SW 1271 (cell line): ENCODE measurements around the gene PTPRM.

ENCODE experiments used
- DNase-seq, 2 experiments: peaks; one replicate each; lab custom pipeline; 2025; lab: John Stamatoyannopoulos, UW

The PTPRM gene

DNA sequence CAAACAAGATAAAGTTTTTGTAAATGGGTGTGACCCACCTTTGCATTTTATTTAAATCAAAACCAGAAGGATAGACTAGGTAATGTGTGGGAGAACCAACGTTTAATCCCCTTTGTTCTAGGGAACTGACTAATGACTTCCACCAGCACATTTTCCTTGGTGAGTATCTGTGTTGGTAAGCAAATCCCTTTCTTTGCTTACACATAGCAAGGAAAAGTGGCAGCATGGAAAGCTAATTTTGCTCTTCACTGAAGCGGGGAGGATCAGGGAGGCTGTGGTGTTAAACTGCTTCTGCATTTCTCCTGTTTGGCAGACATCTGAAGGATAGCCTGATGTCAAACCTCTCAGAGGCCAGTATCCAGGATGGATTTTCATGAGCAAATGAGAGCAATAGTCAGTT is 331.1 kb downstream of the PTPRM start:
- DNase-seq: no peak

DNA sequence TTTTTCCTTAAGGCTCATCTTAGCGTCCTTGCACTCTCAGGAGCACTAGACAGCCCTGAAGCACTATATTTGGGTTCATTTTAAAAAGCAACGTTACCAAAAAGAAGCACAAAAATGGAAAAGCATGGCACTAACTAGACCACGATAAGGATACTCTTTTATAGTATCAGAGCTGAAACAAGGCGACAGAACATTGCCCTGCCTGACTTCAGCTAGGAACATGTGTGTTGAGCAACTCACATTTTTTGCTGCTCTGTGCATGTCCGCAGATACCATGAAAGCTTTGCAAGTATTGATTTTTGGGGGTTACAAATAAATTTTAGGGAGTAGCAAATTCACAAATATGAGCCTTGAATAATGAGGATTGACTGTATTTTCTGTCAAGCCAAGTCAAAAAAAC is 332.0 kb downstream of the PTPRM start:
- no peak for DNase-seq

DNA sequence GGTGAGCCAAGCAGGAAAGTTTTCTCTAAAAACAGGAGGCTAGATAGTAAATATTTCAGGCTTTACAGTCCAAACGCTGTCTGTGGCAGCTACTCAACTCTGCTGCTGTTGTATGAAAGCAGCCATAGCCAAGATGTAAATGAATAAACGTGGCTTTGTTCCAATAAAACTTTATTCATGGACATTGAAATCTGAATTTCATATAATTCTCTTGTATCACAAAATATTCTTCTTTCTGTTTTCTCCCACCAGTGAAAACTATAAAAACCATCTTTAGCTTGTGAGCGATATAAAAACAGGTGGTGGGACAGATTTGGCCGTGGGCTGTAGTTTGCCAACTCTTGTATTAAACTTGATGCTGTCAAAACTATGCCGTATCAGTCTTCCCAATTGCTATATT is 333.0 kb downstream of the PTPRM start:
- DNase-seq: no peak

DNA sequence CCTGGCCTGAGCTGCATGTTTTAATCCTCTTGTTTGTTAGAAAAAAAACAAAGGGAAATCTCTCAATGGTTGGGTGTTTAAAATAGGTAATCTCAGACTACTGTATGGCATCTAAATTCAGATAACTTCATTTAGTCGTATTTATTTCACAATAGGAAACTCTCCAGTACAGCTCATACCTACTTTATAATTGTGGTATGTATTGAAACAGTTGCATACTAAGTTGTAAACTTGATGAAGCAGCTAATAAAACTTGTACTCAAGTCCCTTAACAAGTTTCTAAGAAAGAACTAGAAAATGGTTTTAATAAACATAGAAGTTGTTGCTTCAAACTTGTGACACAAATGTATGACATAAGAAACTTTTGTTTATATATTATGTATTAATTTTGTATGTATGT is 334.5 kb downstream of the PTPRM start:
- no peak for DNase-seq

DNA sequence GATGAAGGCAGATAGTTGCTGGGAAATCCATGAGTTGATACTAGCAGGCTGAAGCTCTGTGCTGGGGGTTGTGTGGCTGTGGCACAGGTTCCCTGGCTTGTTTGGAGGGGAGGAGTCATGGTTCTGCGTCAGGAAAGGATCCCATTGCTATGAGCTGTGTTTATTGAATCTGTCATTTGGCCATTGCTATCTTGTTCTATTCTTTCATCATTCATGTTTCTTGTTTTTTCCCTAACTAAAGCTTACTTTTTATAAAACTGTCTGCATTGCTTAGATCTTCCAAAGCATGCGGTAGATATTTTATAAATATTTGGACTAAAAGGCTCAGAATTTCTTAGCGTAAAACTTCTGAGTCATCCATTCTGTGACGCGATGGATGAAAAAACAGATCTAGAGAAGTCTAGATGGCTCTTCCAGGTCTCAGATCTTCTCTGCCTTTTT is 335.3 kb downstream of the PTPRM start:
- DNase-seq: no peak

DNA sequence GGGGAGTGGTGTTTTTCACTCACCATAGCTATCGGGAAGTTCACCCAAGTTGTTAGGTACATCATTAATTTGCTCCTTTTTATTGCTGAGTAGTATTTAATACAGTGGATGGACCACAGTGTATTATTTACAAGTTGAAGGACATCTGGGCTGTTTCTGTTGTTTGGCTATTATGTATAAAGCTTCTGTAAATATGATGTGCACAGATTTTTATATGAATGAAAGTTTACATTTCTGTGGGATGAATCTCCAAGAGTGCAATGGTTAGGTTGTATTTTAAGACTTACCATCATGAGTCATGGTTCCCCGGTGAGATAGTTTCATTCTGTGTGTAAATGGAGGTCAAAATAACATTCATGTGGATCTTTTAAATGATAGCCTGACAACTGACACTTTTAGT is 337.4 kb downstream of the PTPRM start:
- no peak for DNase-seq

DNA sequence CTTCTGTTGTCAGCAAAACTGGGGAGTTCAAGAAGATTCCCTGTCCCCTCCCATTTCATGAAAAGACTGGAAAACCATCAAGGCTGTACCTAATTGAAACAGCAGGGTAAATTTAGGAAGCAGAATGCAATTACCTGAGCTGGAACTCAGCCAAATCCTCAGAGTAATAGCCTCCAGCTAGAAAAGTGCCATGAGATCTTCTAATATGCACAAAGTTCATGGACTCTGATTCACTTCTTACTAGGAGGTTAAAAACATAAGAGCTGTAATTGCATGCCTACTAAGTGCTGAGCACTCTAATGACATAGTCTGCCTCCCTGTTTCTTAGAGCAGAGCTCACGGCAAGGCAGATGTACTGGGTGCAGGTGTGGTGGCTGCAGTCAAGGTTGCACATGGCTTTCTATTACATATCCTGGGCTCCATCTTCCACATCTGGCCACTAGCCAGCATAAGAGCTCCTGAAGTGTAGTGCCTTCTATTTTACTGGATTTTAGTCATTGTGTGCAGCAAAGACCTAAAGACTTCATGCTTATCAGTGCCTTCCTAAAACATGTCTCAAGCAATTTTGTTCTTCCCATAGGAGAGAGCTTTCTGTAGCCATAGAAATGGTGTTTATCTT is 341.7 kb downstream of the PTPRM start:
- no peak for DNase-seq

DNA sequence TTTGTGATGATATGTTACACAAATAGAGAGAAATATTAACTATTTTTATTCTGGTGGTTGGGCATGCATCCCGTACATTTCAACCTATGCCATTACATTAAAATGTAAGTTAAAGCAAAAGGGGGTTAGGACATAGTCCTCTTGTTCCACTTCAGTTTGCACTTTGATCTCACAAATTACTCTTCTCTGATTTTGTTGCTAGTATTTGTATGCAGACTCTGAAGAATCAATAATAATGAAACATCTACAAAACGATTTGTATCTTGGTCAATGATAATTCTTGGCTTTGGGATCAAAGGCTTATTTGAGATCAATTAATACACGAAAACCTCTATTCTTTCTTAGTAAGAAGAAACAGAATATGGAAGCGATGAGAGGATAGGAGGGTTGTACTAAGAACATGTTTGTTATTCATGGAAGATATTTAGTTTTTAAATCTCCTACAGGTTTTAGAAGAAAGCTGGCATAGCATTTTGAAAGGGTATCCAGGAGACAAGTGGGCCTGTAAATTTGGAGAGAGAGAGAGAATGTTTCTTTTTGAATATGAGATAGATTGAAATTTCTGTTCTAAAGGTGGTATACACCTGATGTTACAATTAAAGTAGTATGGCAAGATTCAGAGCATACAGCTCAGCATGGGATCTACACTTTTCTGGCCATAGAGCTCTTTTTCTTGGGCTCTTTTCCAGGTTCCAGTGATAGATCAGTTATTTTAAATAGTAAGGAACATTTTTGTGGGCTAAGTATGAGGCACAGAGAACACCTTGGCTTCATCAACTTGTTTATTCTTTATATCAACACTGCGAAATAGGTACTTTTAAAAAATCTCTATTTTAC is 347.9 kb downstream of the PTPRM start:
- DNase-seq: no peak

DNA sequence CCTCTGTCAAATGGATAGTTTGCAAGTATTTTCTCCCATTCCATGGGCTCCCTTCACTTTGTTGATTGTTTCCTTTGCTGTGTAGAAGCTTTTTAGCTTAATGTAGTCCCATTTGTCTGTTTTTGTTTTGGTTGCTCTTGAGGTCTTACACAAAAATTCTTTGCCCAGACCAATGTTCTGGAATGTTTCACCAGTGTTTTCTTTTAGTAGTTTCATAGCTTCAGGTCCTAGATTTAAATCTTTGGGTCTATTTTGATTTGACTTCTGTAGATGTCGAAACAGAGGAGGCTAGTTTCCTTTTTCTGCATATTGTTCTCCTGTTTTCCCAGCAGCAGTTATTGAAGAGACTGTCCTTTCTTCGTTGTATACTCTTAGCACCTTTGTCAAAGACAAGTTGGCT is 351.6 kb downstream of the PTPRM start:
- no peak for DNase-seq

DNA sequence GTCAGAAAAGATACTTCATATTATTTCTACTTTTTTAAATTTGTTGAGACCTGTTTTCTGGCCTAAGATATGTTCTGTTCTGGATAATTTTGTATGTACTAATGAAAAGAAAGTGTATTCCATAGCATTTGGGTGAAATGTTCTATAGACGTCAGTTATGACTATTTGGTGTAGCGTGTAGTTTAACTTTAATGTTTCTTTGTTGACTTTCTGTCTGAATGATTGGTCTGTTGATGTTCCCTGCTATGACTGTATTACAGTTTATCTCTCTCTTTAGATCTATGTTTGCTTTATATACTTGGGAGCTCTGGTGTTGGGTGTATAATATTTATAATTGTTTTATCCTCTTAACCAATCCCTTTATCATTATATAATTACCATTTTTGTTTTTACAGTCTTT is 352.4 kb downstream of the PTPRM start:
- DNase-seq: no peak

DNA sequence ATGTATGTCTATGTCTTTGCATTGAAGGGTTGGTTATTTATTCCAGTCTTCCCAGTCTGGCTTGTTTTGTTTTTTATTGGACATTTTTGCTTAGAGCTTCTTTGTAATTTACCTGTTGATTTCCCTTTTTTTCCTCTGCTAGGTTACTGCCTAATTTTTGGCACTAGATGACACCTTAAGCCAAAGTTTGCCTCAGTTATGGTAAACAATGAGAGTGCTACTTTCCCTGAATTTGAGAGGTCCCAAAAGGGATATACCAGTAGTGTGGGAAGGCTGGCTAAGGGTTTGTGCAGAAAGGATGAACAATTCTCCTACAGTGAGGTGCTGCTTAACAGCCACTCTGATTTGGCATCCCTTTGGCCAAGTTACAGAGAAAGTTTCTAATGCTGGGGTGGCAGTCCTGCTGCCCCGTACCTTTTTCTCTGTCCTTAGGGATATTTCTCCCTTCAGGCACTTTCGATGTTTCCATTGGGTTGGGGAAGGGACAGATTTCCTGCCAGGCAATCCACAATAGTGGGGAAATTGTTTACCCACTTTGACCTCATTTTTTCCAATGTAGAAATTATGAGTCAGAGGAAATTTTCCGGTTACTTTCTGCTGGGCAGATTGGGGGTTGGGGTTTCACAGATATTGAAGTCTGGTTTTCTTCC is 354.9 kb downstream of the PTPRM start:
- peak in 1 of 2 experiments; percentile 31 for DNase-seq

DNA sequence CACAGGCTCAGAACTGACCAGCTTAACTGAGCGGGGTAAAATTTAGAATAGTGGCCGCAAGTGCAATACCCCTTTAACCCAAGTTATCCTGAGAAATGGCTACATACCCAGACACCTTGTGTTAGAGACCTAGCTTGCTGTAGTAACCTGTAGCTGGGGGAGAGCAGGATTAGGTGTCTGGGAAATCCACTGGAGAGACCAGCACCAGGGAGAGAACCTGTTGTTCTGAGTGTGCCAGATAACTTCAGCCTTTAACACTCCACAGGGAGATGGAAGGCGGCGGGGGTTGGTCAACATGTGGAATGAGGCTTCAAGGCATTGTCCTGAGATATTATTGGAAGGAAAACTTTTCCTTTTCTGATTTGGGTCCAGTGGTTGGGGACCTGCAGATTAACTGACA is 356.0 kb downstream of the PTPRM start:
- no peak for DNase-seq

DNA sequence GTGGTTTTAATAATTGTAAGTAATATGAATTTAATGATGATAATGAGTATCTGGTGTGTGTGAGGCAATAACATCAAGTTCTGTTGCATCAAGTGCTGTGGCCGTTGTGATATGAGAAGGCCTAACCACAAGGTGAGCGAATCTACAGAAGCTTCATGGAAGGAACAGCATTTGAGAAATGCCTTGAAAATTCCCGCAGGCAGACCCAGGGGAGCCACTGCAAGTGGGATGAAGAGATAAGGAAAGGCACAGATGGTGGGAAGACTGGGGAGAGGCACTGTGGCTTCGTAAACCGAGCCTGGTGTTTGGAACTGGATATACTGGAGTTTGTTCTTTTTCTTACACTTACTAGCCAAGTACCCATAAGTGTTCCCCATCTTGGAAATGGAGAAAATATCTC is 357.5 kb downstream of the PTPRM start:
- DNase-seq: no peak

DNA sequence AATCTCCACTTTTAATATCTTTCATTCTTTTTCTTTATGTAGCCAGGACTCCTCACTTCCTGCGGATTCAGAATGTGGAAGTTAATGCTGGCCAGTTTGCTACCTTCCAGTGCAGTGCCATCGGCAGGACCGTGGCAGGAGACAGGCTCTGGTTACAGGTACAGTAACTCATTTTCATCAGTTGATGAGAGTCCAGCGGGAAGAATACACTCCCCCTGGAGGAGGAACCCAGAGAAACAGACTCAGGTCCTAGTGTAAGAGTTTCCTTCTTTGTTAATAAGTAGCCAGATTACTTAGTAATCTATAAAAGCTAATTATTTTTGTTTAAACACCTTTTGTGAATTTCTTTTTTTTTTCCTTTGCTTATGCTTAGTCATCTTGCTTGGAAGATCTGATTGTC is 359.4 kb downstream of the PTPRM start:
- DNase-seq: no peak

DNA sequence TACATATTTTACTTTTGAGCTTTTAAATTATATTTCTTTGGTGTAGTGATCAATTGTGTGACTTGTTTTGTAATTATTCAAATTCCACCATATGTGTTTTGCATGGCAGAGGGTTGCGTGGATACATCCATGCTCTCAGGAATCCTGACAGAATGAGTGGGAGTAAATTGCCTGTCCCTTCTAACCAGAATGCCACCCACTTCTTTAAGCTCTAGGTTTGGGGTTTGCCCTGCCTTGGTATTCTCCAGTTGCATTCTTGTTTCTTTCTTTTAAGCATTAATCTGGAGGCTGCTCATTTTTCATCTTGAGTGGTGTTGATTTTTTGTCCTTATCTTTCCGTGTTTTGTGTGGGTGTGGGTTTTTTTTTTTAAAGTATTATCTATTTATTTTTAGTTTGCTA is 360.0 kb downstream of the PTPRM start:
- no peak for DNase-seq

DNA sequence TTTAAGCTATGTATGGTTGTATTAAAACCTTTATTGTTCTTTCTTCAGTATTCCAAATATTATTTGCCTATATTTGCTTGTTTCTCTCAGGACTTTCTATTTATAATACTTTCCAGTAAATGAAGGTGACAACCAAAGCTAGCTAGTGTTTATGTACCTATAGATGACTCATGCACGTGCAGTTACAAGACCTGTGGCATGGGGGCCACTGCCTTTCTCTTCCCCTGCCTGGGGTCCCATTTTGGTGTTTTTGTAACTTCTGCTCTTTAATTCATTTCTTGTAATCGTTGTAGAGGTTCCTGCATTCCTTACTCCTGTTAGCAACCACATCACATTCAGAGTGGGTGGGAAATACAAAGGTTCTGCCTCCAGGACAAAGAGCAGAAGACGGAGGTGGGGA is 364.6 kb downstream of the PTPRM start:
- DNase-seq: no peak

DNA sequence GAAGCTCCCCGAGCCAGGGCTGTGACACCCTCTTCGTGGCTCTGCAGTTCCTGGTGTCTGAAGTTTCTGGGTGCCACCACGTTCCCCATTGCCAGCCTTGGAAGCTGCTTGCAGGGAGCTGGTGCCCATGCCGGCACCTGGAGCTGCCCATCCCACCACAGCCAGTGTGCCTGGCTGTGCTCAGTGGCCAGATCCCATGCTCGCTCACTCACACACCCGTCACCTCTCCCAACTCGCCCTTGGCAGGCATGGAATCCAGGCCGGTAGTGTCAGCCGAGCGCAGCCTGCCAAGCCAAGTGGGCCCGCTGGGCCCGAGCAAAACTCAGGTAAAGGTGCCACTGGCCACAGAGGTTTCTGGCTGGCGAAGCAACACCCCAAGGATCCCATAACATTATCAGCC is 370.2 kb downstream of the PTPRM start:
- DNase-seq: no peak

DNA sequence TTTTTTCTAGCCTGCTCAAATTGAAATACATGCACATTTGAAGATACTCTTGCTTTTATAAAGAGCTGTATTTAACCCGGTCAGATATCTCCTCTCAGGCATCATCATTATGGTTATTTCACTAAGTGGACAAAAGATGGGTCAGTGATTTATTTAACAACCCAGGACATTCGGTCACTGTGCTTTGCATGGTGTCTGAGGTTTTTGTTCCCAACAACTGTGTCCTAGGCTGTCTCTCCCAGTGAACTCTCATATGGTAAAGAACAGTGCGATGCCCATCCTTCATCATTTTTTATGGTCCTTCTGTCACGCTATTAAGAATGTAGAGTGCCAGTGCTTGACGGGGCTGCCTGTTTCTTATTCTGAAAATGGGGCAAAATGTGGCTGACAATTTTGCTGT is 372.4 kb downstream of the PTPRM start:
- DNase-seq: no peak

DNA sequence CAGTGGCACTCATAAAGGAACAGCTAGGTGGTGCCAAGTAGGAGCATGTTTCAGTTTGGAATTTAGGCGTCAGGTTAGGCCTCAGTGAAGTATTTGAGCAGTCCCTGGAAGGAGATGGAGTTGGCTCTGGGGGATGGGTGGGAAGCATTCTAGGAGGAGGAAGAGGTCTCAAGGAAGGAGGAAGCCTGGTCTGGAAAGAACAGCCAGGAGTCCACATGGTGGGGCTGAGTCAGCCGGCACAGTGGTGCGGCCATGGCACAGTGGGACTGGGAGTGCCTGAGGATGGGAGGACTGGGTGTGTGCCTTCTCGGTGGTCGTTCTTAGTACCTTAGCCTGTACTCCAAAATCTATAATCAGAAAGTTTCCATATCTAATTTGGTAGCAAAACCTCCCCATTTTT is 373.3 kb downstream of the PTPRM start:
- no peak for DNase-seq

DNA sequence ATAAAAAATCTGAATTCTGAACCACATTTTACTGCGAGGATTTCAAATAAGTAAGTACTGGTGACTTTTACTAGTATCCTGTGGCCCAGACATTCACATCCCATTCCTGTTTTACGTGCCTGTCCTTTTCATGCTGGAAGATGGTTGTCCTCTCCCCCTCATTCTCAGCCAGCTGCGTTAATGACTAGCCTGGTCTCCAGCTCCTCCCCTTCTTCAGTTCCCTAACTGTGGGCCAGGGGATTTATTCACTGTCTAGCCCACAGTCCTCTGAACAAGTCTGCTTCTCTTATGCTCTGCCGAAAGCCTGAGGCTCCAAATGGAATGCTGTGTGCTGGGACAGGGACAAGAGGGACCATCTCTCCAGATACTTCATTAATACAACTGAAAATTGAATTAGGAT is 373.9 kb downstream of the PTPRM start:
- DNase-seq: no peak

DNA sequence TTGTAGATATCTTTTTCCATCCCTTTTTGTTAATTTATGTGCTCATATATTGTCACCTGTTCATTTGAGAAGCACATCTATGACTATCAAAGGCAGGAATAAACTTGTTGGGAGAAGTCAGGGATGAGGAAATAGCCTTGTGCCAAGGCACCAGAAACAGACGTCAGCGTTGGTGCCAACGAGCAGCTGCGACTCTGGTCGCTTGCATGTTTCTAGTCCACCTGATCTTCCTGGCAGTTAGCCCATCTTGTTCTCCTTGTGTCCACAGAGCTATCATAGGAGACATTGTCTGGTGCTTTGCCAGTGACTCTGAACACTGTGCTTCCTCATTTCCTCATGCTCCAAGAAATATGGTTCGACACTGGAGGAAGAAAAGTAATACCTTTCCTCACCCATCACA is 374.4 kb downstream of the PTPRM start:
- DNase-seq: no peak

DNA sequence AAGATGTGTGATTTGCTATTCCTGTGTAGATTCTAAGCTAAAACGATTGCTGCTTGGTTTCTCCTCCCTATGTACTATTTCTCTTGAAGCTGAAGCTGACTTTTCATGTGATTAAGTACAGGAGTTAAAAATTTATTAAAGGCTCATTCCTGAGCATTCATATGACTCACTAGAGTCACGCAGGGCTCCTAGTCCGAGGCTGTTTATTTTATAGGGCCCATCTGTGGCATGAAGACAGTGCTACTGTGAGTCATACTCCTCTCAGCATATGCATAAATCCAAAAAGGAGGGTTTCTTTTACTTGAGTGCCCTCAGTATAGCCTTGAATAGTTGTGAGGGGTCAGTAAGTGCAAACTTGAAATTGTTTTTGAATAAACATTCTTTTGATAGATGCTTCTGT is 378.8 kb downstream of the PTPRM start:
- no peak for DNase-seq

DNA sequence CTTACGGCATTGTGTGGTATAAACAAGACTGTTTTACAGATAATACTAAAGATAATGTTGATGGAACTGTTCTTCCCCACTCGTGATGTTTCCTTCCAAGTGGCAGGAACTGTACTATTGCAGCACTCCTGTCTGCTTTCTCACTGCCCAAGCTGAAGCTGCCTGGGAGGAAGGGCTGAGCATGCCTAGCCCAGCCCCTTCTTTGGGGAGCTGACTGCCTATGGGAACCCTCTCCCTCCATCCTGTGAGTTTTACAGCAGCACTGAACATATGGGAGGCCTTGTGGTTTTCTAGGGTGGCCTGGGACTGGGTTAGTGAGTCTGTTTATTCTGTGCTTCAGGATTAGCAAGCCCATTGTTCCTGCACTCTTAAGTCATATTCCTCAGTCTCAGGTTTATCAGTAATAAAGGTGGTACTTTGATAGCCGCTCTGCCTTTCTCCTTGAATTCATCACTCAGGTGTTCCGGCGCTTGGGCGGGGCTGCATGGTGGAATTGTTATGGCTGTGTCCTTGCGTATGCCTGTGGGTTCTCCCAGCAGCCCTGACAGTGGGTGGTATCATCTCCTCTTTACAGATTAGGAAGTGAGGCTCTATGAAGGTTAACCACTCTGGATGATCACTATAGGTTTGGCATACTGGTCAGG is 379.7 kb downstream of the PTPRM start:
- peak in 1 of 2 experiments; percentile 1 for DNase-seq
